HG03575 (cell line): ENCODE data around the gene PSMG4.

Source experiments
- ATAC-seq: cut with Tn5 transposase; IDR thresholded peaks from one replicate; pipeline ENCODE4 v1.9.1; 2021; ENCODE audit not compliant: unreplicated experiment, insufficient number of reproducible peaks, low FRiP score; ENCODE audit errors: extremely low read depth

Gene PSMG4, protein sequence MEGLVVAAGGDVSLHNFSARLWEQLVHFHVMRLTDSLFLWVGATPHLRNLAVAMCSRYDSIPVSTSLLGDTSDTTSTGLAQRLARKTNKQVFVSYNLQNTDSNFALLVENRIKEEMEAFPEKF

DNA sequence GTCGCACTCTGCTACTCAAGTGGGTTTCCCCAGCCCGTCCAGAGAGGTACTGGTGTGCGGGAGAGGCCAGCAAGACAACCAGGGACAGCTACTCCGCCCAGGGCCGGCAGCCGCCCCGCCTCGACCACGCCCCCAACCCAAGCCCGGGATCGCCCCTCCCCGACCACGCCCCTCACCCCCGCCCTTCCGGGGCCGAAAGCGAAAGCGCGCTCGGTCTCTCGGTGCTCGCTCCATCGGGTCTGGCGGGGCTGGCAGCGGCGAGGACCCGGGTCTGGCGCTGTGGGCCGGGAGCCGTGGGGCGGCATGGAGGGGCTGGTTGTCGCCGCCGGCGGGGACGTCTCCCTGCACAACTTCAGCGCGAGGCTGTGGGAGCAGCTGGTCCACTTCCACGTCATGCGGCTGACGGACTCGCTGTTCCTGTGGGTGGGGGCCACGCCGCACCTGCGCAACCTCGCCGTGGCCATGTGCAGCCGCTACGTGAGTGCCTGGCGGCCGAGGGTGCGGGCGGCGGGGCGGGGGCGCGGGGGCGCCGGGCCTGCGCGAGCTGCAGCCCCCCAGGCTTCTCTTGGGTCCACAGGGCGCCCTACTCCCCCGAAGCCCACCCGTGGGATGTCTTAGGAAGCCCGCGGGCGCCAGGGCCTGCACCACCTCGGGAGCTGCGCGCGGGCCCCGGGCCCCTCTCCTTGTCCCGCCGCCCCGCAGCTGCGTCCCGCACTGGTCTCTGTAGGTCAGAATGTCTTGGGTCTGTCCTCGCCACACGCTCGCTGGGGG lies at the start of gene PSMG4:
Gene PSMG4, plus strand, starts transcription at position 228 of the 771 bp plus-strand sequence. Its CDS starts 76 bp downstream, at position 304.
- ATAC-seq, result no peak

GRCh38 chr6:3209114-3210023 lies 49.4 kb upstream of the PSMG4 start:
- no peak for ATAC-seq

GRCh38 chr6:3210024-3210610 lies 48.6 kb upstream of the PSMG4 start:
- no peak for ATAC-seq

DNA sequence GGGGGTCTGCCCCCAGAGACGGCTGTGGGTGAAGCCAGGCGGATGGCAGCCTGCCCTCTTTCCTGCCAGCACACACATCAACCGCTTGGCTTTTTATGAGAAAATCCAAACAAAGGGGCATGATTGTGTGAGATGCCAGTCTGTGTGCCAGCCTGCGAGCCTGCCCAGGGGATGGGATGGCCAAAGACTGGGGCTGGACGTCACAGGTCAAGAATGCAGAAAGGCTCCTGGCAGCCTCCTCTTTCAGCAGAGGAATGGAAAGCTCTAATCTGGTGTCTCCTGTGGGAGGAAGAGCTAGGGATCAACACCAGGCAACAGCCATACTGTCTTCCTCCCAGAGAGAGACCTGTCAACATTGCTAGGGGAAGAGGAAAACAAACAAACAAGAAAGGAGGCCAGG lies 47.1 kb upstream of the PSMG4 start:
- no peak for ATAC-seq

- no peak for ATAC-seq
Observed at GRCh38 chr6:3212261-3212660, 46.5 kb upstream of the PSMG4 start.

DNA sequence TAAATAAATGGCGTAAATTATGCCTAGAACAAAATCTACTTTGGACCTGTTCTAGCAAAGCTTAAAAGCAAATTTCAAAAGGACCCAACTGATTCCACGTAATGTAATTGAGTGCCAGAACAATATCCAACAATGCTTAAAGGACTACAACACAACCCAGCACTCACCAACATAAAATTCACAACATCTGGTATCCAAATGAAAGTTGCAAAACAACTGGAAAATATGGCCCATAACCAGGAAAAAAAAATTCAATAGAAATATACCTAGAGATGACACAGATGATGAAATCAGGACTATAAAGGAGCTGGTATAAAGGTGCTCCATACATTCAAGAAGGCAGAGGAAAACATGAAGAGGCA lies 45.4 kb upstream of the PSMG4 start:
- ATAC-seq, result no peak

- ATAC-seq, result no peak
Observed at GRCh38 chr6:3214898-3215297, 43.8 kb upstream of the PSMG4 start.

GRCh38 chr6:3217286-3217685 lies 41.5 kb upstream of the PSMG4 start:
- ATAC-seq, result no peak

- ATAC-seq, result no peak
Observed at GRCh38 chr6:3218266-3218665, 40.5 kb upstream of the PSMG4 start.

DNA sequence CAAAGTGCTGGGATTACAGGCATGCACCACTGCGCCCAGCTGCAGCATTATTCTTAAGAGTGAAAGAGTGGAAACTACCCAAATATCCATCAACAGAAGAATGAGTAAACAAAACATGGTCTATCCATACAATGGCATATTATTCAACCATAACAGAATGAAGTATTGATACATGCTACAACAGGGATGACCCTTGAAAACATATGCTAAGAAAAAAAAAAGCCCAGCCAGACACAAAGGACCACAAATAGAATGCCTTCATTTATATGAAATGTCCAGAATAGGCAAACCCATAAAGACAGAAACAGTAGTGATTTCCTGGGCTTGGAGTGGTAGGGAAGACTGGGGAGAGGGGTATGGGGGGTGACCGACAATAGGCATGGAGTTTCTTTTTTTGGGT lies 38.4 kb upstream of the PSMG4 start:
- no peak for ATAC-seq

DNA sequence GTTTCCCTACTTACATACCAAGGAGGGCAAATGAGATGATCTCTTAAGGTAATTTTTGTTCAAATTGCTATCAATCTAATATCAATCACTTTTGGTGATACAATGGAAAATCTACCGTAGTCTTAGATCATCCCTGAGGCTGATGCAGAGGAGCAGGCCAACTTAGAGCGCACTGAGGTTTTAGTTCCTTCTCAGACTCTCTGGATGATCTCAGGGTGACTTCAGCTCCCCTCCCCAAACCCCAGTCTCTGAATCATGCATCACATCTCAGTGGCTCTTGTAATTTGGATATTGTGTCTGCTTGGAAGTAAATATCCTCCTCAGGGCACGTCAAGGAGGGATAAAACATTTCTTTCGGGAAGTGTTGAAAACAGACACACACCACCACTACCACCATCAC lies 37.2 kb upstream of the PSMG4 start:
- no peak for ATAC-seq

GRCh38 chr6:3222506-3223038 lies 36.2 kb upstream of the PSMG4 start:
- ATAC-seq, result no peak

DNA sequence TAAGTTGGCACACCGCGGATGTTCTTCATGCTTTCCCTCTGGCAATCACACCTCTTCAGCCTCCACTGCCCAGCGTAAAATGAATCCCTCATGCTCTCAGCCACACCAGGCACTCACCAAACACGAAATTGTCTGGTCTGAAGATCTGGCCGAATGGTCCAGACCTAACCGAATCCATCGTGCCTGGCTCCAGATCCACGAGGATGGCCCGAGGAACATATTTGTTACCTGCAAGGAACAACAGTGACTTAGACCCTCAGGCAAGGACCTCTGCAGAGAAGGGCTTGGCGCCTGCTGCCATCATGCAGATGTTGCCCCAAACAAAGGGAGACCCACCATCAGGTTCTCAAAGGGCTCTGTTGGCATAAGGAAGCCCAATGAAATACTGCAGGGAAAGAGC lies 32.7 kb upstream of the PSMG4 start:
- no peak for ATAC-seq

DNA sequence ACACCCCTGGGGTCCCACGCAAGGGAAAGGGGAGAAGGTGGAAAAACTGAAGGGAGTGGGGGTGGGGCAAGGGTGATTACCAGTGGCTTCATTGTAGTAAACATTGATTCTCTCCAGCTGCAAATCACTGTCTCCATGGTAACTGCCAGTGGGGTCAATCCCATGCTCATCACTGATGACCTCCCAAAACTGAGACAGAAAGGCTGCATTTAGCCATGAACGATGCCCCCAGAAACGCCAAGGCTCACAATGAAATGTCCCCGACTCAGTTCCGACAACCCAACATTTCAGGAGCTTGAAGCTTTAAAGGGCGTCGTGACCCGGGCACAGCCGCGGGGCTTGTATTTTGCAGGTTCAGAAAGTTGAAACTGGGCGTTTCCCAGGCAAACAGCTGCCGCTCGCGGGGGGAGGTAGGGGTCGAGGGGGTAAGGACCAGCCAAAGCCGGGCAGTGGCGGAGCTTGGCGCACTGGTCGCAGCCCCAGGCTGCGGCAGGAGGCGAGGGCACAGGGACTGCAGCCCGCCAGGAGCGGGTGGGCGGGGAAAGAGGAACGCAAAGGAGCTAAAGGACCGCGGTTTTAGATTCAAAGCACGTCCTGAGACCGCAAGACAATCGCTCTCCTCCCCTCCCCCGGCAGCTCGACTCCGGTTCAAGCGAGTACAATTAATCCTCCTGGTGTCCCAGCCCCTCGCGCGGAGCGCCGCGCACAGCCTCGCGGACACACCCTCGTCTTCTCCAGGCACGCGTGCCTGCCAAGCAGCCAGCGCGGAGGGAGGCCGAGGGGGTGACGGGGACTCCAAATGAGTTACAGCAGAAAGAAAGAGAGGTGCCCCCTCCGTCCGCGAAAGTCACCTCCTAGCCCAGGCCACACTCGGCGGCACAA lies 32.0 kb upstream of the PSMG4 start:
- no peak for ATAC-seq

DNA sequence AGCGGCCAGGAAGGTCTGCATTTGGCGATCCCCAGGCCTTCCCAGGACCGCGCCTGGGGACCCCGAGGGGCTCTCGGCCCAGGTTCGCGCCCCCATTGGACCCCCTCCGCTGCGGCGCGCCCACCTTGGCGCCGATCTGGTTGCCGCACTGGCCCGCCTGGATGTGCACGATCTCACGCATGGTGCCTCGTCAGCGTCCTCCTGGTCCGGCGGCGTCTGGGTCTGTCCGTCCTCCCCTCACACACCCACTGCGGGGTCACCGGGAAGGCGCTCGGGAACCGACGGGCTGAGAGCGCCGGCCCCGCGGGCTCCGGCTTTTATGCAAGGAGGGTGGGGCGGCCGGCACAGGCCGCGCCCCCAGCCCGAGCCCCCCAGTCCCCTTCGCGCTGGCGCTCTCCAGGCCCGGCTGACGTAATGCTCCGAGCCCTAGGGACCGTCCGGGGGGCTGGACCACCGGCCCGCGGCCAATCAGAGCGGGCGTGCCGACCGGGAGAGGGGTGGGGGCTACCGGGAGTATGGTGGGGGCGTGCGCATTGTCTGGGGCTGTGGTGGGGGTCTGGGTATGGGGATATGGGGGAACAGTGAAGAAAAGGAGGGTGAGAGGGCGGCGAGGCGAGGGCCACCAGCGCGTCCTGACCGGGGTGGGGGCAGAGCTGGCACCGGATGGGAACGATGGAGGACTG lies 31.2 kb upstream of the PSMG4 start, which contains the start of gene TUBB2B:
Gene TUBB2B, minus strand, starts transcription at position 291 of the 683 bp plus-strand sequence. Its CDS starts 110 bp downstream, at position 181.
- ATAC-seq, result no peak

- ATAC-seq, result no peak
Observed at GRCh38 chr6:3228046-3228671, 30.6 kb upstream of the PSMG4 start.

- ATAC-seq, result no peak
Observed at GRCh38 chr6:3228771-3229565, 29.8 kb upstream of the PSMG4 start.
